GM12878 (cell line): ENCODE measurements around the gene CCER1. TPM values are rescaled to one million over a fixed set of nuclear protein-coding genes. Genes with fewer than 3 reads are reported as not detected.

Experiments
- E2F8 ChIP-seq: fragments of 450-650 bp; IDR thresholded peaks from 2 replicates; pipeline ENCODE4 v1.6.1; 2018; ENCODE audit warnings: mild to moderate bottlenecking, low read depth, moderate library complexity; ENCODE audit not compliant: partially characterized antibody
- GABPA ChIP-seq: IDR thresholded peaks from 2 replicates; pipeline ENCODE4 v1.6.1; 2014; ENCODE audit warnings: antibody characterized with exemption, low read depth, mild to moderate bottlenecking, inconsistent platforms
- RB1 ChIP-seq: fragments of 450-650 bp; formaldehyde crosslinking; IDR thresholded peaks from 2 replicates; pipeline ENCODE4 v1.6.1; 2017; ENCODE audit warnings: mild to moderate bottlenecking, borderline replicate concordance
- RELB ChIP-seq: fragments of 450-650 bp; IDR thresholded peaks from 2 replicates; pipeline ENCODE4 v1.6.1; 2017; ENCODE audit warnings: low read depth, mild to moderate bottlenecking, moderate library complexity
- SKIL ChIP-seq: fragments of 450-650 bp; IDR thresholded peaks from 2 replicates; pipeline ENCODE4 v1.6.1; 2017; ENCODE audit warnings: mild to moderate bottlenecking, low read depth, inconsistent platforms; ENCODE audit not compliant: poor library complexity, severe bottlenecking
- ZBTB4 ChIP-seq: fragments of 450-650 bp; formaldehyde crosslinking; IDR thresholded peaks from 2 replicates; pipeline ENCODE4 v1.4.0; 2022; ENCODE audit warnings: mild to moderate bottlenecking, moderate library complexity
- polyA plus RNA-seq, 11 experiments: library from polyadenylated mRNA; depleted of rRNA in 4 of 11; unstranded in 6 of 11; stranded (reverse) in 5 of 11; fragments of >200 nt; fragmentation: Nextera tagmentation in 4 of 11; fragmentation: Illumina TruSeq in 1 of 11; extraction: Ambion mirVana in 4 of 11; extraction: Trizol in 1 of 11; gene quantifications; 1 replicate in 1 of 11; 2 replicates in 10 of 11; pipeline versions ENCODE4 v1.2.1 to v1.2.3, GENCODE V29; 2011 to 2016; ENCODE audit warnings: inconsistent platforms in 2 of 11, missing spikeins in 2 of 11, low read depth in 1 of 11
- total RNA-seq, 4 experiments: library from RNA; depleted of rRNA in 3 of 4; stranded (reverse); fragments of >200 nt in 3 of 4; fragmentation: Illumina TruSeq in 1 of 4; extraction: Trizol in 1 of 4; gene quantifications; 2 replicates each; pipeline versions ENCODE4 v1.2.1 to v1.2.3, GENCODE V29; 2013 to 2021

Gene CCER1
- total and polyA plus RNA-seq, 10 of the 15 experiments (the other 5 are each of a cell fraction or from before 2014, with no cell fraction given): 0.01 TPM; not detected in 9

- TF ChIP-seq RELB (no peak), ZBTB4 (CRISPR knock-in tag) (no peak), RB1 (no peak), GABPA (no peak), SKIL (no peak), E2F8 (no peak)
Measured at GRCh38 chr12:90961154-90961553, 6.2 kb upstream of the CCER1 start (continued).
